ENCODE results near the gene PM20D2.

Gene PM20D2

DNA sequence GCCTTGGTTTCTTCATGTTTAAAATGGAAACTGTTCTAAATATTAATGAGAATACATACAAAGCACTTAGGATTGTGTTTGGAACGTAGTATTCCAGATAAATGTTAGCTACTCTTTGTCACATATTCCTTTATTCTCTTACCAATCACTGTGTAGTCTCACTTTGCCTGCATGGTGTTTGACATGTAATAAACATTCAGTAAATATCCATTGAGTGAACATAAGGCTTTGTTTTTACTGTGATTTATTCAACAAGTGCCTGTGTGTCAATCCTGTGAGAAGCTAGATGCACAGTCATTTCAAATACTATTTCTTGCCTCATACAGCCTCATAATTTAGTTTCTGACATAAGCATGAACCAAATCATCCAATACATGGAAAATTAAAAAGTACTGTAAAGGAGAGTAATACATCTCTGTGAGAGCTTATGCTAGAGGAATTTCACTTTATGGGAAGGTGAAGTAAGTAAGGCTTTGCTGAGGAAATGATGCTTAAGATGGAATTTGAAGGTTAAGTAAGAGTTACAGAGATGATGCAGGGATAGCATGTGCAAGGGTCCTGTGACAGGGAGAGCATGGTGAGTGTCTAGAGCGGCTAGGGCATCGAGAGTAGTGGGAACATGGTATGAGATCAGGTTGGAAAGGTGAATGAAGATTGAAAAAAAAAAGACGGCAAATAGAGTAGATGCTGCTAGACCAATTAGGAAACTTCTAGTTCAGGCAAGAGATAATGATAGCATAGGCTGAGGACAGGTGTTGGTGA lies 14.7 kb downstream of the PM20D2 start:
- TF ChIP-seq, protein P1, sequence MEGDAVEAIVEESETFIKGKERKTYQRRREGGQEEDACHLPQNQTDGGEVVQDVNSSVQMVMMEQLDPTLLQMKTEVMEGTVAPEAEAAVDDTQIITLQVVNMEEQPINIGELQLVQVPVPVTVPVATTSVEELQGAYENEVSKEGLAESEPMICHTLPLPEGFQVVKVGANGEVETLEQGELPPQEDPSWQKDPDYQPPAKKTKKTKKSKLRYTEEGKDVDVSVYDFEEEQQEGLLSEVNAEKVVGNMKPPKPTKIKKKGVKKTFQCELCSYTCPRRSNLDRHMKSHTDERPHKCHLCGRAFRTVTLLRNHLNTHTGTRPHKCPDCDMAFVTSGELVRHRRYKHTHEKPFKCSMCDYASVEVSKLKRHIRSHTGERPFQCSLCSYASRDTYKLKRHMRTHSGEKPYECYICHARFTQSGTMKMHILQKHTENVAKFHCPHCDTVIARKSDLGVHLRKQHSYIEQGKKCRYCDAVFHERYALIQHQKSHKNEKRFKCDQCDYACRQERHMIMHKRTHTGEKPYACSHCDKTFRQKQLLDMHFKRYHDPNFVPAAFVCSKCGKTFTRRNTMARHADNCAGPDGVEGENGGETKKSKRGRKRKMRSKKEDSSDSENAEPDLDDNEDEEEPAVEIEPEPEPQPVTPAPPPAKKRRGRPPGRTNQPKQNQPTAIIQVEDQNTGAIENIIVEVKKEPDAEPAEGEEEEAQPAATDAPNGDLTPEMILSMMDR (IDR thresholded peaks at IDR 0.05; ENCODE audit: insufficient read depth, low read depth, low read length, missing control alignments), result no peak
- H3K4me3 ChIP-seq (ENCODE audit: low read depth, low read length), result no peak overlapping the region
- no peak for DNase-seq (ENCODE audit: low read depth)

DNA sequence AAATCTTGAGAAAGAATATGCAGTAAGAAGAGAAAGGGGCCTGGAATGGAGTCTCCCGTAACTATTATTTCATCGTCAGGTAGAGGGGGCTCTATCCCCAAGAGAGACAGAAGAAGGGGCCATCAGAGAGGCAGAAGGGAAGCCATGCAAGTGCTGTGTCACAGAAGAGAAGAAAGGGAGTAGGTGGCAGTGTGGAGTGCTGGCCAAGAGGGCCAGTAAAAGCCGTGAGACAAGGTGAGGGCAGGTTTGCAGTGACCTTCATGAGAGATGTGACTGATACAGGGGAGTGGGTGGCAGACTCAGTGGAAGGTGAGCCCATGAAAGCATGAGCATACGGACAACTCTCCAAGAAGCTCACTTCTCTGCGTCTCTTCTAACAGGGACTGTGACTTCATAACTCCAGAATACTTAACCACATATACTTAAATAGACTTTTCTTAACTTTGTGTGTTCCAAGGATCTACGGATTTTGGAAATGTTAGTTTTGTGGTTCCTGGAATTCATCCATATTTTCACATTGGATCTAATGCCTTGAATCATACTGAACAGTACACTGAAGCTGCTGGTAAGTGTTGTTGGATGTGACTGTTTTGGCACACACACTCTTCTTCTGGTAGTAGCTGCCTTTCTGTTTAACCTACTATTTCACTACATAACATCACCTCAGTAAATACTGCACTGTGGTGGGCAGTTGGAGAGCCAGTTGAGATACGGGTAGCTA lies 15.6 kb downstream of the PM20D2 start:
- TF ChIP-seq, protein P1 (IDR thresholded peaks at IDR 0.05; ENCODE audit: insufficient read depth, low read depth, low read length, missing control alignments), result no peak
- no peak overlapping the region for H3K4me3 ChIP-seq (ENCODE audit: low read depth, low read length)
- no peak for DNase-seq (ENCODE audit: low read depth)

DNA sequence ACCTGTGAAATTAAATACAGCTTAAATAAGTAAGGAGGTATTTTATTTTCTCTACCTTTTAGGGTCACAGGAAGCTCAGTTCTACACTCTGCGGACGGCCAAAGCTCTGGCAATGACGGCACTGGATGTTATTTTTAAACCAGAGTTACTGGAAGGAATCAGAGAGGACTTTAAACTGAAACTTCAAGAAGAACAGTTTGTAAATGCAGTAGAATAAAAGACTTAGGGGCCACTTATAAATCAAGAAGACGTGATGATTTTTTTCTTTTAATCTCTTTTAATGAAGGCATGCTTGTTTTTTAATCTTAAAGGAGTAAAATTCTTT lies 16.2 kb downstream of the PM20D2 start:
- no peak for DNase-seq (ENCODE audit: low read depth)
- TF ChIP-seq, protein P1 (IDR thresholded peaks at IDR 0.05; ENCODE audit: insufficient read depth, low read depth, low read length, missing control alignments), result no peak
- H3K4me3 ChIP-seq (ENCODE audit: low read depth, low read length), result no peak overlapping the region

DNA sequence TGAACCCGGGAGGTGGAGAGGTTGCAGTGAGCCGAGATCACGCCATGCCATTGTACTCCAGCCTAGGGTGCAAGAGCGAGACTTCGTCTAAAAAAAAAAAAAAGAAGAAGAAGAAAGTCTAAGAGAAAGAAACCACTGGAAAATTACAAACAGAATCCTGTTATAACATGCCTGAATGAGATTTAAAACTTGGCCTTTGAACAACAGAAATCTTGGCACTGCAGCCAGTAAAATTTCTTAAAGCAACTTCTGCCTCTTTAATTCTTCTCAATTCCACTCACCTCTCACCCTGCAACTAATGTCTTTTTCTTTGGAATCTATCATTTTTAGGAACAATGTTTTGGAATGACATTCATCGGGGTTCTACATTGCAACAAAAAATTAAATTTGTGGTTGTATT lies 26.3 kb downstream of the PM20D2 start:
- no peak overlapping the region for H3K4me3 ChIP-seq (ENCODE audit: low read depth, low read length)
- DNase-seq (ENCODE audit: low read depth), result no peak
- TF ChIP-seq, protein P1 (IDR thresholded peaks at IDR 0.05; ENCODE audit: insufficient read depth, low read depth, low read length, missing control alignments), result no peak

DNA sequence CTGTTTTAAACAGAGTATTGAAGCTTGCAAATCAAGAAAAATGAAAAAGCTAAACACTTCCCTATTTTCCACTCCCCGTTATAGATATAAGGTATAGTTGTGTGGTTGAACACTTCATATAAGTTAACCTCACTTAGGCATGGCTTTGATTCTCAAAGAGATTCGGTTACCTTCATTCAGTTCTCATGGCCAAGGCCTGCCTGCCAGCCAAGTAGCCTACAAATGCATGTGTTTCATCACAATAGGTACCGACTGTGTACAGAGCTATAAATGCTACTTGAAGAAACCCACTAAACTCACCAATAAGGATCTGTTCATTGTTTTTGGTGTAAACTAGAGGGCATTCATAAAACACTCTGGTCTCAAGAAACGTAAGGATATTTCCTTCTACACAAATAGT lies 27.8 kb downstream of the PM20D2 start:
- H3K4me3 ChIP-seq (ENCODE audit: low read depth, low read length), result no peak overlapping the region
- no peak for DNase-seq (ENCODE audit: low read depth)
- TF ChIP-seq, protein P1 (IDR thresholded peaks at IDR 0.05; ENCODE audit: insufficient read depth, low read depth, low read length, missing control alignments), result no peak

DNA sequence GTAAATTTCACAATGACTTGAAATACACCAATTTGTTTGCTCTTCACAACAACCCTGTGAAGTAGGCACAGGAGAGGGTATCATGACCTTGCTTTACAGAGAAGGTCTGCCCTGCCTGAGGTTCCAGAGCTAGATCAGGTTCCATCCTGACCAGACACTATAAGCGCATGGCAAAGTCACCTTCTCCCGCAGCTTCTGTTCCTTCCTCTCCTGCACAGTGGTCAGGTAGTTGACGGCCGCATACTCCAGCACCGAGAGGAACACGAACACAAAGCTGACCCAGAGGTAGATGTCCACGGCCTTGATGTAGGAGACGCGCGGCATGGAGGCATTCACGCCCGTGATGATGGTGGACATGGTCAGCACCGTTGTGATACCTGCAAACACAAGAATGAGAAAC lies 34.3 kb downstream of the PM20D2 start:
- H3K4me3 ChIP-seq (ENCODE audit: low read depth, low read length), result no peak overlapping the region
- TF ChIP-seq, protein P1 (IDR thresholded peaks at IDR 0.05; ENCODE audit: insufficient read depth, low read depth, low read length, missing control alignments), result no peak
- no peak for DNase-seq (ENCODE audit: low read depth)
